Measurements from ENCODE around the gene KCNE4. TPM values are rescaled to one million over a fixed set of nuclear protein-coding genes. Genes with fewer than 3 reads are reported as not detected.

Gene KCNE4
- total RNA-seq, 1 donor from 2014 or later = 1.2 TPM

- DNase-seq = peak; percentile 91
Observed at GRCh38 chr2:223041527-223042109, 10.4 kb upstream of the KCNE4 start.

- DNase-seq = no peak
Observed at GRCh38 chr2:223042284-223042683, 9.7 kb upstream of the KCNE4 start.

- no peak for DNase-seq
Observed at GRCh38 chr2:223042704-223043118, 9.3 kb upstream of the KCNE4 start.

GRCh38 chr2:223043164-223043941 is 8.6 kb upstream of the KCNE4 start:
- DNase-seq = no peak

- DNase-seq = no peak
Observed at GRCh38 chr2:223044092-223044836, 7.7 kb upstream of the KCNE4 start.

GRCh38 chr2:223044916-223045700 is 6.9 kb upstream of the KCNE4 start:
- no peak for DNase-seq

- DNase-seq = no peak
Observed at GRCh38 chr2:223046470-223047040, 5.4 kb upstream of the KCNE4 start.

GRCh38 chr2:223047260-223047761 is 4.7 kb upstream of the KCNE4 start:
- DNase-seq = no peak

- no peak for DNase-seq
Observed at GRCh38 chr2:223048519-223048918, 3.5 kb upstream of the KCNE4 start.

GRCh38 chr2:223049356-223049755 is 2.6 kb upstream of the KCNE4 start:
- DNase-seq = no peak

- no peak for DNase-seq
Observed at GRCh38 chr2:223050188-223050587, 1.8 kb upstream of the KCNE4 start.

- no peak for DNase-seq
Observed at GRCh38 chr2:223050900-223051504, 988 bp upstream of the KCNE4 start.

- DNase-seq = no peak
Observed at GRCh38 chr2:223052548-223053483, 826 bp downstream of the KCNE4 start.

GRCh38 chr2:223053484-223054192 is 1.6 kb downstream of the KCNE4 start:
- DNase-seq = no peak

- DNase-seq = no peak
Observed at GRCh38 chr2:223054193-223054781, 2.3 kb downstream of the KCNE4 start.

GRCh38 chr2:223055140-223055539 is 3.1 kb downstream of the KCNE4 start:
- DNase-seq = peak; percentile 31

- no peak for DNase-seq
Observed at GRCh38 chr2:223055836-223056235, 3.8 kb downstream of the KCNE4 start.

- no peak for DNase-seq
Observed at GRCh38 chr2:223056701-223057418, 4.9 kb downstream of the KCNE4 start.

- DNase-seq = no peak
Observed at GRCh38 chr2:223057569-223057968, 5.6 kb downstream of the KCNE4 start.
